GM19193 (cell line): ENCODE measurements around the gene NADK.

Source experiments
- POLR2A ChIP-seq: IDR thresholded peaks from 4 replicates; pipeline ENCODE4 v1.6.1; 2011; ENCODE audit not compliant: insufficient read depth, insufficient read length; ENCODE audit errors: extremely low read depth

NADK gene

GRCh38 chr1:1778663-1779319, 521 bp upstream of the NADK start:
- peak; percentile 59 for TF ChIP-seq POLR2A

GRCh38 chr1:1777583-1777899, 729 bp downstream of the NADK start:
- no peak for TF ChIP-seq POLR2A

DNA sequence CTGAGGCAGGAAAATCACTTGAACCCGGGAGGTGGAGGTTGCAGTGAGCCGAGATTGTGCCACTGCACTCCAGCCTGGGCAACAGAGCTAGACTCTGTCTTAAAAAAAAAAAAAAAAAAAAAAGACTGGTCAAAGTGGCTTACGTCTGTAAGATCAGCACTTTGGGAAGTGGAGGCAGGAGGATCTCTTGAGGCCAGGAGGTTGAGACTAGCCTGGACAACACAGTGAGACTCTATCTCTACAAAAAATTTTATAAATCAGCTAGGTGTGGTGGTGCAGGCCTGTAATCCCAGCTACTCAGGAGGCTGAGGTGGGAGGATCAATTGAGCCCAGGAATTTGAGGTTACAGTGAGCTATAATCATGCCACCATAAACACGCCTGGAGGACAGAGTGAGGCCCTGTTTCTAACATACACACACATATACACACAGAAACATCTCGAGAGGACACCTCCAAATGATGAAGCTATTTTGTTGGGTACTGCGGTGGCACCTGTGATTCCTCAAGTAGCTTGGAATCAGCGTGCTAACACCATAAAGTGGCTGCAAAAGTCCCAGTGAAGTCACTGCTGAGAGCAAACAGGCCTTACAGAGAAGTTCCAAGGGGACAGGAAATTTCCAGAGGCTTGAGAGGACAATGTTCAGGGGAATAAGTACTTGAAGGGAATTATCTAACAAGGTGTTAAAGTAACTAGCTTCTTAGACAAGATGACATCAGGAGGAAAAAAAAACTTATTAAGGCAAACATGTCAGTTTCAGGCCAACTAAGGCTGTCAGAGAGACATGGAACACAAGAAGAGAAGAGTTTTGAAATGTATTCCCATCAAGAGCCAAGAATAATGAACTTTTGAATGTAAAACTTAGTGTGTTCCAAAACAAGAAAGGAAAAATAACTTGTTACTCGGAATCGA, 1.3 kb downstream of the NADK start:
- TF ChIP-seq POLR2A: no peak

GRCh38 chr1:1775327-1776226, 2.7 kb downstream of the NADK start:
- TF ChIP-seq POLR2A: no peak

GRCh38 chr1:1773874-1774273, 4.4 kb downstream of the NADK start:
- no peak for TF ChIP-seq POLR2A

GRCh38 chr1:1771096-1771495, 7.2 kb downstream of the NADK start:
- no peak for TF ChIP-seq POLR2A

DNA sequence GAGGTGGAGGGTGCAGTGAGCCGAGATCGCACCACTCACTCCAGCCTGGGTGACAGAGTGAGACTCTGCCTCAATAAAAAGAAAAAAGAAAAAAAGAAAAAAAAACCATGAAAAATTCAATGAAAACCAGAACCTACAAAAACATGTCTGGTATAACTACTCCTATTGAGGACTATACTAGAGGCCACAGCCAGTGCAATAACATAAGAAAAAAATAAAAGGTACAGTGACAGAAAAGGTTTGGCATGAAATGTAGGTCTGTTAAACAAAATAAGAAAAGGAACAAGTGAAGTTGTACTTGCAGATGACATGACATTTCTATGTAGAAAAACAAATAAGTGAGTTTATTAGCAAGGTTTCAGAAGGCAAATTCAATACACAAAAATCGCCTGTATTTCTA, 8.2 kb downstream of the NADK start:
- no peak for TF ChIP-seq POLR2A

- no peak for TF ChIP-seq POLR2A
Measured at GRCh38 chr1:1768249-1768992, 9.8 kb downstream of the NADK start.

DNA sequence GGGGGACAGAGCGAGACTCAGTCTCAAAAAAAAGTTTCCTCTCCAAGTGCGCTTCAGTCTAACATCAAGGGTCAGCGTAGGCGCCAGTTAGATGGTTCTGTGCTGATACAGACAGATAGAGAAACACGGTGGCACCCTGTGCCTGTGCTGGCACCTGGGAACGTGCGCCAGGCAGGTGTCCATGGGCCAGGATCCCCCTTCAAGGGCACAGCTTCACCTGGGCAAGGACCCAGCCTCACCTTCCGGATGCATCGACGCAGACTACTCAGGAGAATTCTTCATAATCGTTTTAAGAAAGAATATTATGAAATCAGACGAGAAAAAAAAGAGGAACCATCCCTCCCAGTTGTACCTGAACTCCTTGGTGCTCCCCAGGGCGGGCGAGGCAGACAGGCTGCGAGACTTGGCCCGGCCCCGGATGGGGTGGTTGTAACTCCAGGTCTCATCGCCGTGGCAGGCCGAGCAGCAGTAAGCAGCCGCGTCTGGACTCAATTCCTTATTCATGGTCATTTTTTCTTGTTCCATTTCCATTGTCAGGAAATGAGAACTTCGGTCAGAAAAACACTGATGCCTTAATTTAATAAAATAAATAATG, 13.3 kb downstream of the NADK start:
- no peak for TF ChIP-seq POLR2A

DNA sequence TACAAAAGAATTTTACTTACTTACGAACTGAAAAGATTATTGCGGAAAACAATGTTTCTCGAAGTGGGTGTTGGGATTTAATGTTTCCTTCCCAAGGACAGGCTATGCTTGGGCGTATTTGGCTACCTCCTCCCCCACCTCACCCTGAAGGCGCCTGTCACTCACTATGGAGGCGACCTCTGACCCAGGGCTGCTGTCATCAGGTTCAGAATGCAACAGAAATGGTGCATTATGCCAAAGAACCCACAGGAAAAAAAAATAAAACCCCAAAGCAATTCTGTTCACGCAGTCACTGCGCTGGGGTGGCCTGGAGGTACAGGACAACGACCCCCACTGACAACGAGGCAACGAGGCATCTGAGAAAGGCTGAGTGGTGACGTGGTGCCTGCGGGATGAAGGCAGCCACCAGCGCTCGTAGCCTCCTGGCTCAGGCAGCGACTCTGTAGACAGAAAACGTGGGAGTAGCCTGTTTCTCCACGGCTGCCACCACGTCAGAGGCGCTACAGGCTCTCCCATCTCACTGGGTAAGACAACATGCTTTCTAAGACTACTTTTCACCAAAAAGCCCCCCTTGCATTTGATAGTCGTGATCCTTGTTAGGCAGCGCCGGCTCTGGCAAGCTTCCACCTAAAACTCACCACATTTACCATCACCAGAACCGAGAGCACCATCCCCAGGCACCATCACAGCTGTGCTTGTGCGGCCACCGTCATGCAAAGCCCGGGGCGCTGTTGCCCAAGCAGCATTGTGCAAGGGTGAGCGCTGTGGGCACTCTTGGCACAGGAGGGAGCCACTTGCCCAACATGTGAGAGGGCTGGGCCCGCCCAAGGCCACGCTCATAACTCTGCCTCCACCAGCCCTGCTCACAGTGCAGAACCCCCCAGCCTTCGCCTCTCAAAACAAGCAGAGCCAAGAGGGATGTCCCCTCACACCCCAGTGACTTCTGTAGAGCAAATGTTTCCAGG, 14.3 kb downstream of the NADK start:
- no peak for TF ChIP-seq POLR2A

DNA sequence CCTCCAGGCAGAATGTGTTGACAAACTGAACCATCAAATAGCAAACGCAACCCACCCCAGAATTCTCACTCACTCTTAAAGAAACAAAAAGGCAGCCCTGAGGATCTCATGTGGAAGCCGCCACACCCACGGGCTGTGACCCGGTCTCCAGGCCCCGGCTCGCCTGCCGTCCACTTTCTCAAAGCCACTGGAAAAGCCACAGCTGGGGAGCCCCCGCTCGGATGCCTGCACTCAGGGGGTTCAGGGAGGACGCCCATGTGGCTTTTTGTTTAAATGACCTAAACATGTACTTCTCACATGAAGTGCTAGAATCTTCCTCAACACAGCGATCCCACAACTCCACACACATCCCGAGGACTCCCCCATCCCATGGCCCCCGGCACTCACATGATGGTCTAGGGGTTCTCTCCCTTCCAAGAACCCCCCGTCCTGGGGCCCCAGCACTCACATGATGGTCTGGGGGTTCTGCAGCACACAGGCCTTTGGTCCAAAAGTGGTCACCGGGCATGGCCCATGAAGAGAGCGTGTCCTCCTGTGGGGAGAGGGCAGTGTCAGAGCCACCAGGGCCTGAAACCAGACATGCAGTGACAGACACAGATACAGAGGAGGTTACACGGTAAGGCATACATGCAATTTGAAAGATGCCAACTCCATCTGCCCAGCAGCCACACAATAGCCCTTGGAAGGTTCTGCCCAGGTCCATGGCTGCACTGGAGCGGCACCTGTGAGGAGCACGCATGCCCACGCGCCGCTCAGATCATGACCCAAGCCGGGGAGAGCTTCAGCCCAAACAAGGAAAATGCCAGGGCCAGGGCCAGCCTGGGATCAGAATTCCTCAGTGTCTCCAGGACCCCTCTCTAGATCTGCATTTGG, 16.5 kb downstream of the NADK start:
- no peak for TF ChIP-seq POLR2A

- no peak for TF ChIP-seq POLR2A
Measured at GRCh38 chr1:1760715-1761114, 17.6 kb downstream of the NADK start.
